HepG2 (cell line): ENCODE data around the gene SHPK.

Source experiments
- BRCA1 ChIP-seq: sonication (generic); formaldehyde crosslinking; IDR thresholded peaks from 2 replicates; pipeline ENCODE4 v1.4.0; 2020; ENCODE audit warnings: missing genetic modification reagents
- CCAR2 ChIP-seq: fragments of 200-400 bp; formaldehyde crosslinking; optimal IDR thresholded peaks from 2 replicates; pipeline ENCODE3; 2018; ENCODE audit warnings: low read depth, mild to moderate bottlenecking, low read length, moderate library complexity
- EP300 ChIP-seq, 3 experiments: sonication (generic) in 1 of 3; formaldehyde crosslinking in 1 of 3; IDR thresholded peaks; 2 replicates each; pipeline versions ENCODE4 v1.5.1 to v1.6.1; 2011 to 2020; ENCODE audit warnings: low read depth in 2 of 3, low read length in 2 of 3, borderline replicate concordance in 1 of 3, improper control_type of control experiment in 1 of 3, mild to moderate bottlenecking in 1 of 3, missing genetic modification reagents in 1 of 3, moderate library complexity in 1 of 3
- FOXA3 ChIP-seq: IDR thresholded peaks from 2 replicates; pipeline ENCODE4 v1.6.1; 2016; ENCODE audit warnings: missing genetic modification reagents, missing compliant biosample characterization
- MED13 ChIP-seq: sonication (generic); formaldehyde crosslinking; IDR thresholded peaks from 2 replicates; pipeline ENCODE4 v1.5.0; 2020; ENCODE audit warnings: missing genetic modification reagents
- MXD4 ChIP-seq: IDR thresholded peaks from 2 replicates; pipeline ENCODE4 v1.6.1; 2016; ENCODE audit warnings: mild to moderate bottlenecking, missing biosample characterization, missing genetic modification reagents
- POLR2AphosphoS5 ChIP-seq: IDR thresholded peaks from 2 replicates; pipeline ENCODE4 v1.6.1; 2012; ENCODE audit warnings: low read depth, low read length
- STAG1 ChIP-seq: sonication (generic); formaldehyde crosslinking; IDR thresholded peaks from 2 replicates; pipeline ENCODE4 v1.4.0; 2020; ENCODE audit warnings: missing genetic modification reagents
- ZFP36 ChIP-seq: fragments of 150-350 bp; IDR thresholded peaks from 2 replicates; pipeline ENCODE4 v1.6.1; 2018; ENCODE audit warnings: borderline replicate concordance, low read length, low read depth; ENCODE audit not compliant: partially characterized antibody
- ZNF12 ChIP-seq: sonication (generic); formaldehyde crosslinking; IDR thresholded peaks from 2 replicates; pipeline ENCODE4 v1.5.0; 2020; ENCODE audit warnings: missing genetic modification reagents
- TF ChIP-seq, protein P1 (sequence below): sonication (generic); formaldehyde crosslinking; conservative IDR thresholded peaks from 2 replicates; pipeline ENCODE4 v1.8.0; 2022; ENCODE audit warnings: low read depth, missing genetic modification reagents

DNA sequence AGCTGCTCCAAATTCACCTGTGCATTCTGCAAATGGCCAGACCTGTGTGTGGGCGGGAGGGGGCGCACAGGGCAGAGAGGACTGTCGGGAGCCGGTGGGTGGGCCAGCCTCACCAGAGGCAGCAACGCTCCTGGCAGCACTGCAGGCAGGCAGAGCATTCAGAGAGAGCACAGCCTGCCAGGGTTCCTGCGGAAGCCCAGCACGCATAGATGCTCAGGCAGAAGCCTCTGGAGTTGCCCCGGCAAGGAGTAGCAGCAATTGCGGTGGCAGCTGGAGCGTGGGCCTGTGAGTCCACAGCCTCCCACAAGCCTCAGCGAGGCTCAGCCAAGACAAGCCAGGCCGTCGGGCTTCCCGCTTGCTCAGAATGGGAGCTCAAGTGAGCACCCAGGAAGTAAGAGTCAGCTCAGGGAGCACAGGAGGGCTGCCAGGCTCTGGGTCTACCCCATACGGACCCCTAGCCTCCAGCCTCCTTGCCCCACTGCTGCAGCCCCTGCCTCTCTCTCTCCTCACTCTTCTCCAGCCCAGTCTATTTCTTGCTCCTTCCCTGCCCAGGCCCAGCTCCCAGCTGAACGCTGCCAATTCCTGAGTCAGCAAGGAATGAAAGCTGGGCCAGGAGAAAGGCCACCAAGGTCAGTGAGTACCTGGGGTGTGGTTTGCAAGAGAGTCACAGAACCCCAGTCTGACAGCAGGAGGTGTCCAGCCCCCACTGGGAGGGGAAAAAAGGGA, 42.2 kb upstream of the SHPK start:
- TF ChIP-seq, protein P1, sequence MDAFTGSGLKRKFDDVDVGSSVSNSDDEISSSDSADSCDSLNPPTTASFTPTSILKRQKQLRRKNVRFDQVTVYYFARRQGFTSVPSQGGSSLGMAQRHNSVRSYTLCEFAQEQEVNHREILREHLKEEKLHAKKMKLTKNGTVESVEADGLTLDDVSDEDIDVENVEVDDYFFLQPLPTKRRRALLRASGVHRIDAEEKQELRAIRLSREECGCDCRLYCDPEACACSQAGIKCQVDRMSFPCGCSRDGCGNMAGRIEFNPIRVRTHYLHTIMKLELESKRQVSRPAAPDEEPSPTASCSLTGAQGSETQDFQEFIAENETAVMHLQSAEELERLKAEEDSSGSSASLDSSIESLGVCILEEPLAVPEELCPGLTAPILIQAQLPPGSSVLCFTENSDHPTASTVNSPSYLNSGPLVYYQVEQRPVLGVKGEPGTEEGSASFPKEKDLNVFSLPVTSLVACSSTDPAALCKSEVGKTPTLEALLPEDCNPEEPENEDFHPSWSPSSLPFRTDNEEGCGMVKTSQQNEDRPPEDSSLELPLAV (CRISPR knock-in tag), result no peak
- TF ChIP-seq FOXA3 (CRISPR knock-in tag) (no peak), CCAR2 (no peak), EP300 (IDR thresholded peaks at IDR 0.05; ENCODE audit: low read depth in 2 of 2, low read length in 2 of 2) (no peak), EP300 (CRISPR knock-in tag; IDR thresholded peaks at IDR 0.05; ENCODE audit: borderline replicate concordance) (no peak), ZFP36 (no peak), MXD4 (CRISPR knock-in tag) (peak; percentile 34; the same call in 1 of the 2 replicates), ZNF12 (no peak), BRCA1 (CRISPR knock-in tag) (no peak), STAG1 (peak; percentile 31; the same call in 1 of the 2 replicates), MED13 (CRISPR knock-in tag) (no peak), POLR2AphosphoS5 (no peak)
